ENCODE measurements around the gene NRXN3. TPM values are rescaled to one million over a fixed set of nuclear protein-coding genes. Genes with fewer than 3 reads are reported as not detected.

The NRXN3 gene
- total and polyA plus RNA-seq, 2 donors (not counting 1 experiment from before 2014, with no cell fraction given) = not detected

DNA sequence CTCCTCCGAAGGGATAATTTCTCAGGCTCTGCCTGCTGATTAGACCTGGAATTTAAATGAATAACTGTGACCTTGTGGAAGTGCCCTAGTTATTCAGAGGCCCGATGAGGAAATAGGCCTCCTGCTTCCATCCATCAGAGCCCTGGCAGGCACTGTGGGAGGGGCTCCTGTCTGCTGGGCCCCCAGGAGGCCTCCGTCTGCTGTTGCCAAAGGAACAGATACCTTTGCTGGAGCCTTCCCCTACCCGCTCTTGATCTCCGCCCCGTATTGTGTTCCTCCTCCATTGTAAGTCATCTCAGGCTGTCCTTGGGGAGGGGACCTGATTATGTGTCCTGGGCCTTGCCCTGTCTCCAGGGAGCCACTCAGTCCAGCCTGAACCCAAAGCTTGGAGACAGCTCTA is 112.3 kb downstream of the NRXN3 start:
- Histone ChIP-seq H3K4me3 (ENCODE audit: control extremely low read depth in 1 of 5, extremely low read depth in 1 of 5, insufficient read depth in 1 of 5, low read depth in 2 of 5, low read length in 4 of 5) (no peak overlapping the region), H3K4me2 (replicated peaks; ENCODE audit: low read depth, low read length, poor library complexity, severe bottlenecking) (no peak overlapping the region), H4K20me1 (ENCODE audit: control insufficient read depth, insufficient read depth, low read length, poor library complexity, severe bottlenecking) (no peaks in the 10 kb centered on the region), H3K9ac (ENCODE audit: low read length) (no peak overlapping the region), H3K36me3 (replicated peaks in 1 of 2; ENCODE audit: control extremely low read depth in 1 of 2, control insufficient read depth in 1 of 2, extremely low read depth in 1 of 2, insufficient read depth in 2 of 2, low read length in 1 of 2) (no peaks in the 10 kb centered on the region), H2AFZ (ENCODE audit: insufficient read depth, low read depth, low read length, poor library complexity, severe bottlenecking) (no peak overlapping the region), H3K79me2 (ENCODE audit: control insufficient read depth, insufficient read depth, low read length) (no peaks in the 10 kb centered on the region), H3K27ac (ENCODE audit: low read length in 2 of 2) (no peak overlapping the region), H3K4me1 (ENCODE audit: control insufficient read depth in 2 of 2, insufficient read depth in 2 of 2, low read length in 2 of 2) (no peaks in the 10 kb centered on the region), H3K9me3 (ENCODE audit: control extremely low read depth in 1 of 3, control insufficient read depth in 2 of 3, insufficient read depth in 1 of 3, low read length in 2 of 3) (peaks cover 0 to 7% (median 0%) of the 10 kb centered on the region in 3 donors), H3K27me3 (replicated peaks in 1 of 4; ENCODE audit: control extremely low read depth in 1 of 4, control insufficient read depth in 3 of 4, insufficient read depth in 4 of 4, low read length in 3 of 4) (no peaks in the 10 kb centered on the region)
- Mint-ChIP-seq H3K9me3 (ENCODE audit: insufficient read depth) (no peaks in the 10 kb centered on the region), H3K4me3 (no peak overlapping the region), H3K4me1 (no peaks in the 10 kb centered on the region), H3K27me3 (no peaks in the 10 kb centered on the region), H3K27ac (no peak overlapping the region)
- ChIA-PET POLR2A (no interaction called here), CTCF (no interaction called here)
- WGBS (ENCODE audit: insufficient coverage) = 78% methylated on average over 5 of the region's 6 CpGs
- TF ChIP-seq, protein P1, sequence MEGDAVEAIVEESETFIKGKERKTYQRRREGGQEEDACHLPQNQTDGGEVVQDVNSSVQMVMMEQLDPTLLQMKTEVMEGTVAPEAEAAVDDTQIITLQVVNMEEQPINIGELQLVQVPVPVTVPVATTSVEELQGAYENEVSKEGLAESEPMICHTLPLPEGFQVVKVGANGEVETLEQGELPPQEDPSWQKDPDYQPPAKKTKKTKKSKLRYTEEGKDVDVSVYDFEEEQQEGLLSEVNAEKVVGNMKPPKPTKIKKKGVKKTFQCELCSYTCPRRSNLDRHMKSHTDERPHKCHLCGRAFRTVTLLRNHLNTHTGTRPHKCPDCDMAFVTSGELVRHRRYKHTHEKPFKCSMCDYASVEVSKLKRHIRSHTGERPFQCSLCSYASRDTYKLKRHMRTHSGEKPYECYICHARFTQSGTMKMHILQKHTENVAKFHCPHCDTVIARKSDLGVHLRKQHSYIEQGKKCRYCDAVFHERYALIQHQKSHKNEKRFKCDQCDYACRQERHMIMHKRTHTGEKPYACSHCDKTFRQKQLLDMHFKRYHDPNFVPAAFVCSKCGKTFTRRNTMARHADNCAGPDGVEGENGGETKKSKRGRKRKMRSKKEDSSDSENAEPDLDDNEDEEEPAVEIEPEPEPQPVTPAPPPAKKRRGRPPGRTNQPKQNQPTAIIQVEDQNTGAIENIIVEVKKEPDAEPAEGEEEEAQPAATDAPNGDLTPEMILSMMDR (IDR thresholded peaks at IDR 0.05) = no peak
- TF ChIP-seq EZH2 (IDR thresholded peaks at IDR 0.05; ENCODE audit: borderline replicate concordance, insufficient read depth, low read depth, low read length, poor library complexity, severe bottlenecking) = no peak
- no peak for DNase-seq
- intact Hi-C loops (cut with micrococcal nuclease) = no loop called here
- no peak for ATAC-seq (ENCODE audit: low read depth)

DNA sequence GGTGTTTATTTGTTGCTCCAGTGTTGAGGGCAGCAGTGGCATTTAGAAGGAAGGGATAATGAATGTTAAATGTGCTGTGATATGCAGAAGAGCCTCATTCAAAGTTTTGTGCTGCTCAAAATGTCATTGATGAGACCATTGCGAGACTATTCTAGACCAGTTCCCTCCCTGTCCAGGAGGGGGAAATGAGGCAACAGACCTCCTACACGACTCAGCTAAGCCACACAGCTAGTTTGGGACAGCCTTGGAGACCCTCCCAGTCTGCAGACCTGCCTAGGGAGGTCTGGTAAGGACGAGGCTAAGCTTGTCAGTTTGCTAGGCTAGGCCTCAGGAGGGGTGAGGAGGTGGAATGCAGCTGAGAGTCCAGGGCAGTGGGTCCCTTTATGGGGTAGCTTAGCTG is 116.0 kb downstream of the NRXN3 start:
- ChIA-PET POLR2A (no interaction called here), CTCF (no interaction called here)
- Mint-ChIP-seq H3K9me3 (ENCODE audit: insufficient read depth) (no peaks in the 10 kb centered on the region), H3K27ac (no peak overlapping the region), H3K27me3 (no peaks in the 10 kb centered on the region), H3K4me1 (no peaks in the 10 kb centered on the region), H3K4me3 (no peak overlapping the region)
- H3K36me3 ChIP-seq (replicated peaks in 1 of 2; ENCODE audit: control extremely low read depth in 1 of 2, control insufficient read depth in 1 of 2, extremely low read depth in 1 of 2, insufficient read depth in 2 of 2, low read length in 1 of 2) = no peaks in the 10 kb centered on the region
- H3K4me2 ChIP-seq (replicated peaks; ENCODE audit: low read depth, low read length, poor library complexity, severe bottlenecking) = no peak overlapping the region
- H3K27me3 ChIP-seq (replicated peaks in 1 of 4; ENCODE audit: control extremely low read depth in 1 of 4, control insufficient read depth in 3 of 4, insufficient read depth in 4 of 4, low read length in 3 of 4) = no peaks in the 10 kb centered on the region
- DNase-seq = no peak
- no peaks in the 10 kb centered on the region for H3K4me1 ChIP-seq (ENCODE audit: control insufficient read depth in 2 of 2, insufficient read depth in 2 of 2, low read length in 2 of 2)
- 77% methylated on average over 2 of the region's 3 CpGs for WGBS (ENCODE audit: insufficient coverage)
- H4K20me1 ChIP-seq (ENCODE audit: control insufficient read depth, insufficient read depth, low read length, poor library complexity, severe bottlenecking) = no peaks in the 10 kb centered on the region
- H3K79me2 ChIP-seq (ENCODE audit: control insufficient read depth, insufficient read depth, low read length) = no peaks in the 10 kb centered on the region
- H2AFZ ChIP-seq (ENCODE audit: insufficient read depth, low read depth, low read length, poor library complexity, severe bottlenecking) = no peak overlapping the region
- H3K27ac ChIP-seq (ENCODE audit: low read length in 2 of 2) = no peak overlapping the region
- no peak overlapping the region for H3K4me3 ChIP-seq (ENCODE audit: control extremely low read depth in 1 of 5, extremely low read depth in 1 of 5, insufficient read depth in 1 of 5, low read depth in 2 of 5, low read length in 4 of 5)
- no peak overlapping the region for H3K9ac ChIP-seq (ENCODE audit: low read length)
- intact Hi-C loops (cut with micrococcal nuclease) = no loop called here
- no peak for TF ChIP-seq EZH2 (IDR thresholded peaks at IDR 0.05; ENCODE audit: borderline replicate concordance, insufficient read depth, low read depth, low read length, poor library complexity, severe bottlenecking)
- TF ChIP-seq, protein P1 (IDR thresholded peaks at IDR 0.05) = no peak
- ATAC-seq (ENCODE audit: low read depth) = no peak
- peaks cover 0 to 7% (median 0%) of the 10 kb centered on the region in 3 donors for H3K9me3 ChIP-seq (ENCODE audit: control extremely low read depth in 1 of 3, control insufficient read depth in 2 of 3, insufficient read depth in 1 of 3, low read length in 2 of 3)
